Measurements from ENCODE around the gene PER2.

Gene PER2

GRCh38 chr2:238247002-238247822 is 41.2 kb downstream of the PER2 start:
- H3K79me2 ChIP-seq (ENCODE audit: control insufficient read depth, insufficient read depth, low read length, poor library complexity): no peaks in the 10 kb centered on the region
- no peak overlapping the region for H3K23ac ChIP-seq (ENCODE audit: low read length)
- H4K12ac ChIP-seq (ENCODE audit: low read depth, low read length): no peak overlapping the region
- H3K18ac ChIP-seq (ENCODE audit: low read length): no peak overlapping the region
- no peak overlapping the region for H2BK120ac ChIP-seq (ENCODE audit: insufficient read depth, low read length, poor library complexity)
- no peak overlapping the region for H3K4me2 ChIP-seq (ENCODE audit: low read length)
- no peak overlapping the region for H2BK5ac ChIP-seq (ENCODE audit: low read depth, low read length, poor library complexity)
- H3K27ac ChIP-seq (ENCODE audit: low read depth, low read length): no peak overlapping the region
- no peak overlapping the region for H4K8ac ChIP-seq (ENCODE audit: low read depth, low read length)
- H3K36me3 ChIP-seq (ENCODE audit: control insufficient read depth in 1 of 2, insufficient read depth in 2 of 2, low read length in 2 of 2): no peaks in the 10 kb centered on the region
- H3K4me3 ChIP-seq (ENCODE audit: low read depth, low read length): no peak overlapping the region
- no peaks in the 10 kb centered on the region for H3K79me1 ChIP-seq (ENCODE audit: low read length)
- no peak overlapping the region for H3K14ac ChIP-seq (ENCODE audit: low read length)
- no peak overlapping the region for H2AFZ ChIP-seq (ENCODE audit: insufficient read depth, low read length, poor library complexity)
- DNase-seq: peak in 1 of 2 donors; percentile 43
- H3K4ac ChIP-seq (ENCODE audit: low read depth, low read length): no peak overlapping the region
- H2BK12ac ChIP-seq (ENCODE audit: low read length): no peak overlapping the region
- no CpG with 5 or more reads among the region's 13 CpGs for WGBS (ENCODE audit: extremely low coverage, insufficient coverage, insufficient read length)
- no peaks in the 10 kb centered on the region for H3K4me1 ChIP-seq (ENCODE audit: control insufficient read depth in 1 of 2, insufficient read depth in 2 of 2, low read length in 2 of 2)
- no peaks in the 10 kb centered on the region for H3K27me3 ChIP-seq (ENCODE audit: insufficient read depth, low read length)
- no peaks in the 10 kb centered on the region for H3K9me3 ChIP-seq (ENCODE audit: insufficient read depth, low read depth, low read length)
- H4K91ac ChIP-seq (ENCODE audit: low read depth, low read length): no peak overlapping the region
- no peak overlapping the region for H2AK5ac ChIP-seq (ENCODE audit: low read length)
- H3K9ac ChIP-seq (ENCODE audit: low read length): no peak overlapping the region

GRCh38 chr2:238244151-238244550 is 44.3 kb downstream of the PER2 start:
- Histone ChIP-seq H3K9ac (ENCODE audit: low read length) (no peak overlapping the region), H3K4ac (ENCODE audit: low read depth, low read length) (no peak overlapping the region), H3K4me3 (ENCODE audit: low read depth, low read length) (no peak overlapping the region), H2BK12ac (ENCODE audit: low read length) (no peak overlapping the region), H2AFZ (ENCODE audit: insufficient read depth, low read length, poor library complexity) (no peak overlapping the region), H4K91ac (ENCODE audit: low read depth, low read length) (no peak overlapping the region), H3K4me2 (ENCODE audit: low read length) (no peak overlapping the region), H2BK120ac (ENCODE audit: insufficient read depth, low read length, poor library complexity) (no peak overlapping the region), H3K4me1 (ENCODE audit: control insufficient read depth in 1 of 2, insufficient read depth in 2 of 2, low read length in 2 of 2) (peaks cover 0 to 10% of the 10 kb centered on the region in 2 experiments), H4K8ac (ENCODE audit: low read depth, low read length) (no peak overlapping the region), H4K12ac (ENCODE audit: low read depth, low read length) (no peak overlapping the region), H3K79me2 (ENCODE audit: control insufficient read depth, insufficient read depth, low read length, poor library complexity) (peaks cover 2% of the 10 kb centered on the region), H3K14ac (ENCODE audit: low read length) (no peak overlapping the region), H3K27ac (ENCODE audit: low read depth, low read length) (no peak overlapping the region), H2BK5ac (ENCODE audit: low read depth, low read length, poor library complexity) (no peak overlapping the region), H3K36me3 (ENCODE audit: control insufficient read depth in 1 of 2, insufficient read depth in 2 of 2, low read length in 2 of 2) (no peaks in the 10 kb centered on the region), H3K9me3 (ENCODE audit: insufficient read depth, low read depth, low read length) (no peaks in the 10 kb centered on the region), H3K23ac (ENCODE audit: low read length) (no peak overlapping the region), H3K27me3 (ENCODE audit: insufficient read depth, low read length) (peaks cover 12% of the 10 kb centered on the region), H3K79me1 (ENCODE audit: low read length) (peaks cover 3% of the 10 kb centered on the region), H2AK5ac (ENCODE audit: low read length) (no peak overlapping the region), H3K18ac (ENCODE audit: low read length) (no peak overlapping the region)
- no peak for DNase-seq
- no CpG with 5 or more reads among the region's 5 CpGs for WGBS (ENCODE audit: extremely low coverage, insufficient coverage, insufficient read length)

- WGBS (ENCODE audit: extremely low coverage, insufficient coverage, insufficient read length): no CpG with 5 or more reads among the region's 10 CpGs
- H3K4ac ChIP-seq (ENCODE audit: low read depth, low read length): no peak overlapping the region
Measured at GRCh38 chr2:238243496-238244076, 44.8 kb downstream of the PER2 start.

GRCh38 chr2:238242731-238243495 is 45.5 kb downstream of the PER2 start:
- Histone ChIP-seq H2BK5ac (ENCODE audit: low read depth, low read length, poor library complexity) (no peak overlapping the region), H3K79me2 (ENCODE audit: control insufficient read depth, insufficient read depth, low read length, poor library complexity) (peaks cover 2% of the 10 kb centered on the region), H3K23ac (ENCODE audit: low read length) (no peak overlapping the region), H2BK120ac (ENCODE audit: insufficient read depth, low read length, poor library complexity) (no peak overlapping the region), H2AFZ (ENCODE audit: insufficient read depth, low read length, poor library complexity) (no peak overlapping the region), H3K14ac (ENCODE audit: low read length) (no peak overlapping the region), H3K4me1 (ENCODE audit: control insufficient read depth in 1 of 2, insufficient read depth in 2 of 2, low read length in 2 of 2) (peaks cover 0 to 13% of the 10 kb centered on the region in 2 experiments), H4K91ac (ENCODE audit: low read depth, low read length) (no peak overlapping the region), H3K4me2 (ENCODE audit: low read length) (no peak overlapping the region), H3K36me3 (ENCODE audit: control insufficient read depth in 1 of 2, insufficient read depth in 2 of 2, low read length in 2 of 2) (no peaks in the 10 kb centered on the region), H2BK12ac (ENCODE audit: low read length) (no peak overlapping the region), H3K9ac (ENCODE audit: low read length) (no peak overlapping the region), H3K27ac (ENCODE audit: low read depth, low read length) (no peak overlapping the region), H3K18ac (ENCODE audit: low read length) (no peak overlapping the region), H4K8ac (ENCODE audit: low read depth, low read length) (no peak overlapping the region), H2AK5ac (ENCODE audit: low read length) (no peak overlapping the region), H3K27me3 (ENCODE audit: insufficient read depth, low read length) (peaks cover 24% of the 10 kb centered on the region), H3K4ac (ENCODE audit: low read depth, low read length) (no peak overlapping the region), H3K9me3 (ENCODE audit: insufficient read depth, low read depth, low read length) (peaks cover 4% of the 10 kb centered on the region), H3K79me1 (ENCODE audit: low read length) (peaks cover 3% of the 10 kb centered on the region), H4K12ac (ENCODE audit: low read depth, low read length) (no peak overlapping the region), H3K4me3 (ENCODE audit: low read depth, low read length) (no peak overlapping the region)
- no peak for DNase-seq
- no CpG with 5 or more reads among the region's 7 CpGs for WGBS (ENCODE audit: extremely low coverage, insufficient coverage, insufficient read length)

More at GRCh38 chr2:238243496-238244076, 44.8 kb downstream of the PER2 start:
- Histone ChIP-seq H4K91ac (ENCODE audit: low read depth, low read length) (no peak overlapping the region), H3K36me3 (ENCODE audit: control insufficient read depth in 1 of 2, insufficient read depth in 2 of 2, low read length in 2 of 2) (no peaks in the 10 kb centered on the region), H3K79me1 (ENCODE audit: low read length) (peaks cover 3% of the 10 kb centered on the region), H3K4me2 (ENCODE audit: low read length) (no peak overlapping the region), H2BK120ac (ENCODE audit: insufficient read depth, low read length, poor library complexity) (no peak overlapping the region), H4K8ac (ENCODE audit: low read depth, low read length) (no peak overlapping the region), H3K9me3 (ENCODE audit: insufficient read depth, low read depth, low read length) (peaks cover 4% of the 10 kb centered on the region), H3K18ac (ENCODE audit: low read length) (no peak overlapping the region), H3K9ac (ENCODE audit: low read length) (no peak overlapping the region), H3K27me3 (ENCODE audit: insufficient read depth, low read length) (peaks cover 18% of the 10 kb centered on the region), H2BK5ac (ENCODE audit: low read depth, low read length, poor library complexity) (no peak overlapping the region), H2AK5ac (ENCODE audit: low read length) (no peak overlapping the region), H3K79me2 (ENCODE audit: control insufficient read depth, insufficient read depth, low read length, poor library complexity) (peaks cover 2% of the 10 kb centered on the region), H3K4me1 (ENCODE audit: control insufficient read depth in 1 of 2, insufficient read depth in 2 of 2, low read length in 2 of 2) (peaks cover 0 to 13% of the 10 kb centered on the region in 2 experiments), H2BK12ac (ENCODE audit: low read length) (no peak overlapping the region), H4K12ac (ENCODE audit: low read depth, low read length) (no peak overlapping the region), H3K4me3 (ENCODE audit: low read depth, low read length) (no peak overlapping the region), H3K14ac (ENCODE audit: low read length) (no peak overlapping the region), H2AFZ (ENCODE audit: insufficient read depth, low read length, poor library complexity) (no peak overlapping the region), H3K27ac (ENCODE audit: low read depth, low read length) (no peak overlapping the region), H3K23ac (ENCODE audit: low read length) (no peak overlapping the region)
- no peak for DNase-seq

Measured in trophoblast cell (in vitro differentiated cells and primary cell).